GM19395 (cell line): ENCODE results near the gene LRRC49.
"Not testable (repeated sequence)": the region's sequence is repeated elsewhere in the genome, so short reads cannot be mapped to it uniquely, and the experiment has no call there.

Experiments used
- ATAC-seq: cut with Tn5 transposase; IDR thresholded peaks from one replicate; pipeline ENCODE4 v1.9.1; 2021; ENCODE audit warnings: mild to moderate bottlenecking, moderate library complexity; ENCODE audit not compliant: unreplicated experiment

The LRRC49 gene, protein sequence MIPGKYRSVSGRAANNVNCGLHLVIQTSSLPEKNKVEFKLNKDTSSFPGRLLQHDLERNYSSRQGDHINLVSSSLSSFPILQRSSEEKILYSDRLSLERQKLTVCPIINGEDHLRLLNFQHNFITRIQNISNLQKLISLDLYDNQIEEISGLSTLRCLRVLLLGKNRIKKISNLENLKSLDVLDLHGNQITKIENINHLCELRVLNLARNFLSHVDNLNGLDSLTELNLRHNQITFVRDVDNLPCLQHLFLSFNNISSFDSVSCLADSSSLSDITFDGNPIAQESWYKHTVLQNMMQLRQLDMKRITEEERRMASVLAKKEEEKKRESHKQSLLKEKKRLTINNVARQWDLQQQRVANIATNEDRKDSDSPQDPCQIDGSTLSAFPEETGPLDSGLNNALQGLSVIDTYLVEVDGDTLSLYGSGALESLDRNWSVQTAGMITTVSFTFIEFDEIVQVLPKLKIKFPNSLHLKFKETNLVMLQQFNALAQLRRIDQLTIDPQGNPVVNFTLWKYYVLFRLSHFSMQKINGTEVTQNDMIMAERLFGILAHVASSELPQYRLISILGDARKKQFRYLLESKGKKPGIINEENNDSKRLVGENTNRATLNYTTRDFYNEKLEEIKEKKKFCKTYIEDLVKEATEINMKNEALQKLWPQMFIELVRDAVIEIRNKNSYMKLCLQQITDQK

DNA sequence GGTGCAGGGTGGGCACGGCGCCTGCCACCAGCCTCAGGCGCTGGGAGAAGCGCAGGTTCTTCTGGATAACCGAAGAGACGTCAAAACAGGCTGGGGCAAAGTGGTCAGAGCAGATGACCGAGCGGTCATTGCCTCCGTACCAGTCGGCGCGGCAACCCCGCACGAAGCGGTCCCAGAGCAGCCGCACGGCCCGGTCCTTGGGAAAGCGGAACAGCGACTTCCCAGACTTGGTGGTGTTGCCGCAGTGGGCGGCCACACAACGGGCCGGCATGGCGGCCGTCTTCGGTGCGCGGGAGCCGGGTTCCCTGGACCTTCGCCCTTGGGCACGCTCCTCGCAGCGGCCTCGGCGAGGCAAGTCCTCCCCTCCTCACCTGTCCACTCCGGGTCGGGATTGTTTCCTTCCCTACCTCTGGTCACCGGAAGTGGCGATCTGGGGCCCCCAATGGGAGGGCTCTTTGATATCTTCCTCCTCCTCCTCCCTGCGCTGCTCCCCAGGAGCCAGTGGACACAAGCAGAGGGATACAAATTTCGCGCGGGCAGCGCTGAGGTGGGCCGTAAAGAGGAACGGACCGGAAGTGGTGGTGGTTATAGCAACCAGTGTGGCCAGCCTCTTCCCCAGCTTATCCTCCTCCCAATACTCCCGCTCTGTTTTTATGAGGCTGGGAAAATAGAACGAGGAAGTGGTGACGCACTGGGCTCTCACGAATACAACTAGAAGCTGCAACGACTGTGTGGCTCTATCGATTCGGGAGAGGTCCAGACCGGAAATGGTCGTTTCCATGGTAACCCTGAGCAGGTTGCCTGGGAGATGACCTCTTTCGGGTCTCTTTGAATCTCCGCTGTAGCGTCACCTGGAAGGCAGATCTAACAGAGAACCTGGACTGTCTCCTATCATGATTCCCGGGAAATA, at the start of gene LRRC49, which contains the start of gene THAP10:
TSS of gene LRRC49 (plus strand) at position 825 of the 910 bp plus-strand sequence. CDS start at position 894, 69 bp downstream.
TSS of gene THAP10 (minus strand) at position 432 of the 910 bp plus-strand sequence. CDS start at position 271, 161 bp downstream.
- peak; percentile 90 for ATAC-seq

DNA sequence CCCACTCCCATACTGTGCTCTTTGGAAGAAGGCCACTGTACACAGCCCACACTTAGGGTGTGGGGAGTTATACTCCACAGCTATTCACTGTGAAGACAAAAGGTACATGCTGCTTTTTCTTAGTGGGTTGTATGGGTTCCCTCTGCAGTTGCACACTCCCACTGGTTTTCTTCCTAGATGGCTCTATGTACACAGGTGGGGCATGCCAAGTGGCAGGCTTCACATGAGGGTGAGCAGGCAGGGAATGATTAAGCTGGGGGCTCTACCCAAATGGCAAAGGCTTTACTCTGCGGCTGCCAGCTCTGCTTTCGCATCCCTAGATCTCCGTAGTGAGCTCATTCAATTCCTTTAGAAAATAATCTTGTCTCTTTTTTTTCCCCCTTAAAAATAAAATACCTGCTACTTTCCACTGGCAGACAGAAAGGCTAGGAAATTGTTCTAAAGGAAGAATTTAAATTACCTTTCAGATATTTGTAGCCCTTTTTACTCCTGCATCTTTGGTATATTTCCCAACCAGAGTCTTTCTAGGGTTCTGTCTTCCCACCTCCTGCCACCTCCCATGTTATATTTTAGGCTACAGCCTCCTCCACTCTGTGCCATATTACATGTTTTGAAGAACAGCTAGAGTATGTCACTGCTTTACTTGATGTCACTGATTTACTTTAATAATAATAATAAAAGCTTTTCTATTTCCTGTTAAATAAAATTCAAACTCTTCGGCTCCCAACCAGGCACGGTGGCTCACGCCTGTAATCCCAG, 46.8 kb upstream of the LRRC49 start:
- ATAC-seq = no peak

- no peak for ATAC-seq
Measured at GRCh38 chr15:70851889-70852288, 40.7 kb upstream of the LRRC49 start.

GRCh38 chr15:70852501-70853317, 39.9 kb upstream of the LRRC49 start:
- ATAC-seq = no peak

GRCh38 chr15:70853318-70853972, 39.2 kb upstream of the LRRC49 start:
- ATAC-seq = no peak

DNA sequence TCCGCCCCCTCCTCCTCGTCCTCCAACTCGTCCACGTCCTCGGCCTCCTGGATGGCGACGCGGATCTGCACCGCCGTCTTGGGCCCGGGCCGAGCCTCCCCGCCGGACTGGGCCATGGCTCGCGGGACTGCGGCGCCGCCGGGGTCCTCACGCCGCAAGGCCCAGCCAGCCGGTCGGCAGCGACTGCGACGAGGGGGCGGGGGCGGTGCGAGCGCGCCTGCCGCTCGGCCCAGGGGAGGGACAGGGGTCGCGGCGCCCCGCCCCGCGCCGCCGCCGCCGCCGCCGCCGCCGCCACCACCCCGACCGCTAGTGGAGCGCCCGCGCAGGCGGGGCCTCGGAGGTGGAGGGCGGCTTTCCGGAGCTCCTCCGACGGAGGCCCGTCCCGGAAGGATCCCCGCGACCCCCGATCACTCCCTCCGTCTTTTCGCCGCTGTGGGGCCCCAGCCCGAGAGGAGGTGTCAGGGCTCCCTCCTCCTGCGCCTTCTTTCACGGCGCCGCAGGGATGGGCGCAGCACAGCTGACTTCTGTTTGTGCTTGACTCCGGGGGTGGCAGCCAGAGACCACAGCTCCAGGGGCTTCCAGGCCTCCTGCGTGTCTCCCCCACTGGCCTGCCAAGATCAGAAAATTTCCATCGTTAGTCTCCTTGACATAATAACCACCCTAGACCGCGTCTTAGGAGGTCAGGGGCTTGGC, 38.5 kb upstream of the LRRC49 start, which contains the start of gene LARP6:
TSS of gene LARP6 (minus strand) at position 185 of the 693 bp plus-strand sequence. CDS start at position 116, 69 bp downstream.
- ATAC-seq = no peak

- ATAC-seq = no peak
Measured at GRCh38 chr15:70854666-70854976, 38.0 kb upstream of the LRRC49 start.

DNA sequence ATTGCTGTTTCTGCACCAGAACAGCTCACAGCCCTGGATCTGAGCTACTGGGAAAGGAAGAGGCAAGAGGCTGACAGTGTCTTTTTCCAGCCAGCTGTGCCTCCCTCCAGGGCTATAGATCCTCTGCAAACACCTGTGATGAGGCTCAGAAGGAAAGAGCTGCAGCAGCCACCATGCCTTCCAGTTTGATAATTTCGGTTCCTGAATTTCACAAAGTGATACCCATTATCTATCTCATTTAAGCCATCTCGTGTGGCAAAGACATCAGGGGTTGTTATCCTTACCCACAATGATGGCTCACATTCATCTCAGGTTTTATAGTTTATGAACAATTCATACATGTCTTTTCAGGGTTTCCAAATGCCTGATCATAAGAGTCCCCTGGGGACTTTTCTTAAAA, 36.9 kb upstream of the LRRC49 start:
- no peak for ATAC-seq

DNA sequence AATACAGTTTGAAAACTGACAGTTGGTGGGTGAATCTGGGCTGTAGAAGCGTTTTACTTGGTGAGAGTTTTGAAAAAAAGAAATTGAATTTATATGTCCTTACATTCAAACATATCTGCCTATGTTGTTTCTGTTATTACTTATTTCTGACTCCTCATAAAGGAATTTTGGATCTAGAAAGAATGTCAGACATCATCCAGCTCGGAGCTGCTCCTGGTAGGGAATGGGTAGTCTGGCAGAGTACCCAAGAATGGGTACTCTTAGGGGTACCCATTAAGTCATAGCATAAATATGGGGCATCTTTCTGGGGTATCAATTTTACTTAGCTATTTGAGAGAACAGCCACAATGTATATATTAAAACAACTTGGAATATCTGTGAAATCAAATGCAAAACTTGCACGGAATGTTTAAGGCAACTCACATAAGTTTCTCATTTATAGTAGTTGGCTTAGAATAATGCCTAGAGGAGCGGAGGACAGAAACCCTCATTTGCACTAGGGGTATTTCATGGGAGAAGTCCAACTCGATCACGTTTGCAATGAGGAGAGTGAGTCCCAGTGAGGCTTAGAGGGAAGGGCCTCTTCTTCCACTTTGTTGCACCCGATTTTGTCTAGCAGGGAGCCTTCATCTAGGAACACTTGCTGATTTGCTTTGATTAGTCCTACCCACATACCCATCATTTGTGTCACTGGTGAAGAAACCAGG, 36.3 kb upstream of the LRRC49 start:
- no peak for ATAC-seq

DNA sequence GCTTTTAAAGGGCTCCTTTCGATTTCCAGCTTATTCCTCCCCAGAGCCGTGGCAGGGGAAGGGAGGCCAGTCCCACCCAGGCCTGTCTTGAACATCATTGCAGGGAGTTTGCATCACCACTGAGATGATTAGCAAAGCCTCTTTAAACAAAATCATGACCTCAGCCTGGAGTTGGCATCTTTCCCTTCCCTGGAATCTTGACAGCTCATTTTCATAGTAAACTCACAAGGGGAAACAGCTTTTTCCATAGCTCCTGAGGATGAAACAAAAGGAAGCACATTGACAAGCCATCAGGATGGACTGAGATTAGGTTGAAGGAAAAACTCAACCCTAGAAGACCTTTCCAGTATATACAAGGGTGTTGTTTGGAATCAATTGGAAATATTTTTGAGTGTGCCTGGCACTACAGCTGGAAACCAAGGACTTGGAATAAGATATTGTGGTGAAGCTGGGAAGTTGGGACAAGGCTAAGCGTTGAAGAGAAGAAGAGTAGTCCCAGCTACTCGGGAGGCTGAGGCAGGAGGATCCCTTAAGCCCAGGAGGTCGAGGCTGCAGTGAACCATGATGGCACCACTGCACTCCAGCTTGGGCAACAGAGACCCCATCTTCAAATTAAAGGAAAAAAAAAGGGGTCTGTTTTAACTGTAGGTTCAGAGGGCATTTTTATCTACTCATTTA, 35.6 kb upstream of the LRRC49 start:
- ATAC-seq = no peak

- no peak for ATAC-seq
Measured at GRCh38 chr15:70857562-70858285, 34.9 kb upstream of the LRRC49 start.

GRCh38 chr15:70858614-70859321, 33.9 kb upstream of the LRRC49 start:
- not testable (repeated sequence) for ATAC-seq

- ATAC-seq = no peak
Measured at GRCh38 chr15:70859322-70859908, 33.2 kb upstream of the LRRC49 start.

DNA sequence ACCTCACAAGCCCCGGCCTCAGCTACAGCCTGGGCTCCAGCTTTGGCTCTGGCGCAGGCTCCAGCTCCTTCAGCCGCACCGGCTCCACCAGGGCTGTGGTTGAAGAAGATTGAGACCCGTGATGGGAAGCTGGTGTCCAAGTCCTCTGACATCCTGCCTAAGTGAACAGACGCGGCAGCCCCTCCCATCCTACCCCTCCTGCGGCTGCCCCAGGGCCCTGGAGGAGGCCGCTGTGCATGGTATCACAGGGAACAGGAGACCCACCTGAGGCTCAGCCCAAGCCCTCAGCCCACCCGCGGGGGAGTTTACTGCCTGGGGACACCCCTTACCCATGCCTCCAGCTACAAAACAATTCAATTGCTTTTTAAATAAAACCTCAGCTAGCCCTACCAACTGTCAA, 32.6 kb upstream of the LRRC49 start:
- ATAC-seq = no peak

DNA sequence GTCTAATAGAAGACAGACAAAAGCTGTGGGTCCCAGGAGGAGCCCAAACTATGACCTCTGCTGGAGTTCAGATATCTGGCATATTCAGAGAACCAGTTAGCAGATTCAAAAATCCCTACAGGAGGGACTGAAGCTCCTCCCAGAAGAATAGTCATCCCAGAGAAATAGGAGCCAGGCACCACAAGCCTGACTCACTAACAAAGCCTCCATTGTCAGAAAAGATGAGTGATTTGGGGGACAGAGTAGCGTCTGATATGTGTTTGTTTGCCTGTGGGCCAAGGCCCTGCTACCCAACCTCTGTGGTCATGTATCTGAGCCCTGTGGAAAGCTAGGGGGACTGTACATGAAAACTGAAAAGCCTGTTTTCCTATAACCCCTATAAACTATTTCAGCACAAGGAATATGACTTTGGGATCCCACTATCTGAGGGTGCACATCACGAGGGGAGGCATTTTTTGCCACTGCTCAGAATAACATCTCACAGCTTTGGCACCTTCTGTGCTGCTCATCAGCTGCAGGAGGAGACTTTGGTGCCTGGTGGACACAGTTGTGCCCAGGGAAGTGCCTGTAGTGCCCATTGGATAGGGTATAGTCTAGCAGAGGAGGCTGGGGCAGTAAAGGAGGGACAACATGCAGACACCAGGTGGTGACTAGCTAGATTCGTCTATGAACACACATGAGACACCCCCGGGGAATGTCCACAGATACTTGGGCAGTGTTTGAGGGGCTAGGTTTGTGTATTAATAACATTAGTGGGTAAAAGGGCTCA, 29.0 kb upstream of the LRRC49 start:
- ATAC-seq = no peak
